ENCODE measurements around the gene ZNF525.
"Not testable (repeated sequence)": the region's sequence is repeated elsewhere in the genome, so short reads cannot be mapped to it uniquely, and the experiment has no call there.

The ZNF525 gene

GRCh38 chr19:53365134-53365898, at the start of gene ZNF525:
Gene ZNF525, plus strand, starts transcription at chr19:53365705. Its CDS starts 6,577 bp downstream, at chr19:53372282.
- DNase-seq = peak; percentile 94

GRCh38 chr19:53328967-53329366, 36.5 kb upstream of the ZNF525 start:
- DNase-seq = no peak

GRCh38 chr19:53332484-53332883, 33.0 kb upstream of the ZNF525 start:
- no peak for DNase-seq

GRCh38 chr19:53333066-53333462, 32.4 kb upstream of the ZNF525 start:
- DNase-seq = peak; percentile 9

GRCh38 chr19:53333463-53334449, 31.7 kb upstream of the ZNF525 start, which contains the start of gene ZNF845:
Gene ZNF845, plus strand, starts transcription at chr19:53333749. Its CDS starts 7,559 bp downstream, at chr19:53341308.
- DNase-seq = peak; percentile 96

DNA sequence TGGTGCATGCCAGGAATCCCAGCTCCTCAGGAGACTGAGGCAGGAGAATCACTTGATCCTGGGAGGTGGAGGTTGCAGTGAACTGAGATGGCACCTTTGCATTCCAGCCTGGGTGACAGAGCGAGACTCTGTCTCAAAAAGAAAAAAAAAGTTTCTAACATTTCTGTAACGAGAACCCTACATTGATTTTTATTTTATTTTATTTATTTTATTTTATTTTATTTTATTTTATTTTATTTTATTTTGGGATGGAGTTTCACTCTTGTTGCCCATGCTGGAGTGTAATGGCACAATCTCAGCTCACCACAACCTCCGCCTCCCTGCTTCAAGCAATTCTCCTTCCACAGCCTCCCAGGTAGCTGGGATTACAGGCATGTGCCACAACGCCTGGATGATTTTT, 21.1 kb upstream of the ZNF525 start:
- not testable (repeated sequence) for DNase-seq

DNA sequence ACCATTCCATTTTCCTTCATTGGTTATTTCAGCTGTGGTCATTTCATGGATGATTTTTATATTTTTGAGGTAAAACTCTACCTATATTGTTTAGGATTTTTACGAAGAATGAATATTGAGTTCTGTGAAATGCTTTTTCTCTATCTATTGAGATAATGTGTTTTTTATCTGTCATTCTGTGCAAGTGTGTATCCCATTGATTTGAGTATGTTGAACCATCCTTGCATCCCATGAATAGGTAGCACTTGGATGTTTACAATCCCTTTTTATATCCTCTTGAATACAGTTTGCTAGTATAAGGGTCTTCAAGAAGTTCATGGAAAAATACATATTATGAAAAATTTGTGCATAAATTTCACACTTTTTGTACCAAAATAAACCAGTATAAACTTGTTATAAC, 9.8 kb upstream of the ZNF525 start:
- DNase-seq = no peak

DNA sequence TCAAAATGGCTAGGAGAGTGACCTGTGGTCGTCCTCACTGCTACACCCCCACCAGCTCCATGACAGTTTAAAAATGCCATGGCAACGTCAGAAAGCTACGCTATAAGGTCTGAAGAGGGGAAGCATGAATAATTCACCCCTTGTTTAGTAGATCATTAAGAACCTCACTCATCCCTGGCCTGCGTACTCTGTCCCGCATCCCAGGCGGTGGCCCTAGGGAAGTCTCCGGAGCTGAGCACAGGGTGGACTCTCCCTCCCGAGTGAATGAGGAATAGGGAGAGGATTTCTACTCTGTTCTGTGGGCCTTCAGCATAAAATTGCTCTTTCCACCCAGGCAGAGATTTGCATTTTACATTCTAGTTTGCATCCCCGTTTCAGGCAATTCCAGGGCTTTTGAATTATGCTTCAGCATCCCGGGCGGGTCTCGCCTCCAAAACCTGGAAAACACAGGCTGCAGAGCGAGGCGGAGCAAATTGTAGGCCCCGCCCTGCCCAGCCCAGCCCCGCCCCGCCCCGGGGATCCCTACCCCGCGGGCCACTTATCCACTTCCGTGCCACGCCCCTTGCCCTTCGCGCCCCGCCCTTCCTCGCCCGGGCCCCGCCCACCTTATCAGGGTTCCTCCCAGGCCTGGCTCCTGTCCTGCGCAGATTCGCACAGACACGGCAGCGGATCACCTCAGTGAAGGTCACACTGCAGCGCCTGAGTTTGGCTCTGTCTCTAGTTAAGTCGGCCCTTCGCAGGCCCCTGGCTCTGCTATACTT, 7.5 kb upstream of the ZNF525 start:
- DNase-seq = no peak

DNA sequence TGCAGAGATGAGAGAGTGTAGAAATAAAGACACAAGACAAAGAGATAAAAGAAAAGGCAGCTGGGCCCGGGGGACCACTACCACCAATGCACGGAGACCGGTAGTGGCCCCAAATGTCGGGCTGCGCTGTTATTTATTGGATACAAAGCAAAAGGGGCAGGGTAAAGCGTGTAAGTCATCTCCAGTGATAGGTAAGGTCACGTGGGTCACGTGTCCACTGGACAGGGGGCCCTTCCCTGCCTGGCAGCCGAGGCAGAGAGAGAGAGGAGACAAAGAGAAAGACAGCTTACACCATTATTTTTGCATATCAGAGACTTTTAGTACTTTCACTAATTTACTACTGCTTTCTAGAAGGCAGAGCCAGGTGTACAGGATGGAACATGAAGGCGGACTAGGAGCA, 5.4 kb upstream of the ZNF525 start:
- DNase-seq = not testable (repeated sequence)

DNA sequence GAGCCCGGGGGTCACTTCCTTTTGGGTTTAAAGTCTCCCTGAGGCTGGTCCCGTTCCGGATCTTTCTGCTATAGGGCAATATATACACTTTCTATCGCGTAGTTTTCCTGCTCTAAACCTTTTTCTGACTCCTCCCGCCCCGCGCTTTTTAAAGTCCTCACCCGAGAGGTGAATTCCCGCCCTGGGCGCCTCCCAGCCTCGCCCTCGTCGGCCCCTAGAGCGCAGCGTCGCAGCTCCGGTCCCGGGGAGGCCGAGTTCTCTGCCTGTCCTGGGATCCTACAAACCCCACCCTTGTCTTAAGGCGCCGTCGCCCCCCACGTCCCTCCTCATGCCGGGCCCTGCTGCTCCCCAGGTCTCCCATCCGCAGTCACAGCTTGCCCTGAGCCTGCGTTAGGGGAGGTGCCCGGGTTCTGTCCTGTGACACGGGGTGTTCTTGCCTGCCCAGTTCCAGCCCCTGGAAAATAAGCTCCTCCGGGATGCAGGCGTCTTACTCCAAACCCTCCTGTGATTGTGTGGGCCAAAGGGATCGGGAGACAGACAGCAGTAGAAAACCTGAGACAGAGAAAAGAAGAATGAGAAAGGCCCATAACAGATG, 491 bp downstream of the ZNF525 start:
- no peak for DNase-seq

GRCh38 chr19:53372196-53372595, 6.7 kb downstream of the ZNF525 start:
- no peak for DNase-seq

DNA sequence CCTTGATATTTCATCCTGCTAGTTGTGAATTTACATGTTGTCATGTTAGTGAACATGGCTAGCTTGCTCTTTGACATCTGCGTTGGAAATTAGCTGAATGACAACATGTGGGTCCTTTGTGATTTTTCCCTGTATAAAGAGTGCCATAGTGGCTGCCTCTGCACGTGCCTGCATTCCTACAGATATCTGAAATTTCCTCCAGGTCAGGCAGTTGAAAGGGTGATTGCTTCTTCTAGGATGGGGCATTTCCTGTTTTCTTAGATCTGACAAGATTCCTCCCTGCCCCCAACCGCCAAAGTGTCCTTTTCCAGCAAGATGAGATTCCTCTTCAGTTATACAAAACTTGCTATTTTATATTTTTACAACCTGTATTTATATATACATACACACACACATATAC, 8.8 kb downstream of the ZNF525 start:
- DNase-seq = no peak

- no peak for DNase-seq
These were observed 9.2 kb downstream of the ZNF525 start for GRCh38 chr19:53374743-53375142.

- no peak for DNase-seq
These were observed 15.9 kb downstream of the ZNF525 start for GRCh38 chr19:53381376-53381775.

GRCh38 chr19:53388168-53388567, 22.7 kb downstream of the ZNF525 start:
- DNase-seq = no peak

DNA sequence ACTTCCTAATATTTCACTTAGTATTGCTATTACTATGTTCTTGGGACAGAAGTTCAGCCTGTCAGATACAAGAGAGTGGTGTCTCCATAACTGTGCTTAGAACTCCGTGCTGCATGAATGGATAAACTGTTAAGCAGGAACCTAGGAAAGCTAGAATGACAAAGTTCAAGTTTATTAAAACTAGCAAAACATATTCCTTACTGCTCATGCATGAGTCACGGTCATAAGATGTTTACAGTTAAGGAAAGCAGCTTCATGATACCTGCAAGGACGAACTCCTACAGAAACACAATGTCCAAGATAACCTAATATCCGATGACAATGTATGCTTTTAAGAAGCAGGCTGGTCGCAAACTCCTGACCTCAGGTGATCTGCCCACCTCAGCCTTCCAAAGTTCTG, 23.4 kb downstream of the ZNF525 start:
- no peak for DNase-seq

GRCh38 chr19:53389571-53389970, 24.1 kb downstream of the ZNF525 start:
- DNase-seq = no peak

GRCh38 chr19:53389978-53390377, 24.5 kb downstream of the ZNF525 start:
- no peak for DNase-seq

DNA sequence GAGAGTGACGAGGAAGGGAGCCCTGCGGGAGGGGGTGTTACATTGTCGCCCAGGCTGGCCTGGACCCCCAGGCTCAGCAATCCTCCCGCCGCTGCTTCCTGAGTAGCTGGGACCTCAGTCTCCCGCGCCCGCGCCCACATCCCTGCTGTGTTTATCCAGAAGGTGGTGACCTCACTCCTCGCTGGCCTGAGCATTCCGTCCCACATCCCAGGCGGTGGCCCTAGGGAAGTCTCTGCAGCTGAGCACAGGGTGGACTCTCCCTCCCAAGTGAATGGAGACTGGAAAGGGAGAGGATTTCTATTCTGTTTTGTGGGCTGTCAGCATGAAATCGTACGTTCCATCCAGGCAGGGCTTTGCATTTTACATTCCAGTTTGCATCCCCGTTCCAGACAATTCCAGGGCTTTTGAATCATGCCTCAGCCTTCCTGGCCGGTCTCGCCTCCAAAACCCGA, 29.0 kb downstream of the ZNF525 start:
- DNase-seq = no peak

DNA sequence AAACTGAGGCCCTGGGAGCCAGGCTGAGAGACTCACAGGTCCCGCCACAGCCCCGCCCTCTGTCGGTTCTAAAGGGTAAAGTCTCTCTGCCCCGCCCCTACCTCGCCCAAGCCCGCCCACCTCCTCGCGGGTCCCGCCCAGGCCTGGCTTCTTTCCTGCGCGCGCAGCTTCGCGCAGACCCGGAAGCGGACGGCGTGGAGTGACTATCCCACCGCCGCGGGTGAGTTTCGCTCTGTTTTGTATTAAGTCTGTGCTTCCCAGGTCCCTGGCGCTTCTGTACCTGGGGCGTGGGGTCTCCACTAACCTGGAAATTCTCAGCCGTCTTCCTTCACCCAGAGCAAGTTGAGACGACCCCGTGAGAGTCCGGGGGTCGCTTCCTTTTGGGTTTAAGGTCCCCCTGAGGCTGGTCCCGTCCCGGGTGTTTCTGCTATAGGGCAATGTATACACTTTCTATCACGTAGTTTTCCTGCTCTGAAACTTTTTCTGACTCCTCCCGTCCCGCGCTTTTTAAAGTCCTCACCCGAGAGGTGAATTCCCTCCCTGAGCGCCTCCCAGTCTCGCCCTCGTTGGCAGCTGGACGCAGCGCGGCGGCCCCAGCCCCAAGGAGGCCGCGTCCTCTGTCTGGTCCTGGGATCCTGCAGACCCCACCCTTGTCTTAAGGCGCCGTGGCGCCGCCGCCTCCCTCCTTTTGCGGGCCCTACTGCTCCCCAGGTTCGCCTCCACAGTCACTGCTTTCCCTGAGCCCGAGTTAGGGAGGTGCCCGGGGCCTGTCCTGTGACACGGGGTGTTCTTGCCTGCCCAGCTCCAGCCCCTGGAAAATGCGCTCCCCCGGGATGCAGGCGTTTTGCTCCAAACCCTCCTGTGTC, 29.7 kb downstream of the ZNF525 start, which contains the start of gene ZNF765:
Gene ZNF765 (plus strand): TSS at position 176 of the 866 bp plus-strand sequence. CDS start 2,867 bp downstream, outside the sequence.
- peak; percentile 97 for DNase-seq

All from activated CD4-positive, alpha-beta T cell treated with anti-CD3 and anti-CD28 coated beads for 1 hour (primary cell).